Tibial artery (tissue), 4 donors: ENCODE measurements around the gene BBC3.

Experiments
- DNase-seq, 2 donors: peaks; one replicate each; pipeline ENCODE4 v3.0.0-alpha.2; 2019
- H3K27ac ChIP-seq, 2 donors: fragments of 200-600 bp; sonication (generic) in 1 of 2; 1 replicate in 1 of 2; 2 replicates in 1 of 2; pipeline ENCODE4 v1.5.1; 2018 to 2019; ENCODE audit warnings: mild to moderate bottlenecking in 1 of 2
- H3K27me3 ChIP-seq, 2 donors: fragments of 200-600 bp; sonication (generic) in 1 of 2; one replicate each; pipeline versions ENCODE4 v1.5.1 to v1.6.0; 2016 to 2019
- H3K36me3 ChIP-seq, 3 donors: fragments of 200-600 bp; sonication (generic) in 2 of 3; one replicate each; pipeline ENCODE4 v1.5.1; 2016 to 2019; ENCODE audit warnings: mild to moderate bottlenecking in 2 of 3
- H3K4me1 ChIP-seq, 4 donors: fragments of 200-600 bp; sonication (generic) in 2 of 4; 1 replicate in 3 of 4; 2 replicates in 1 of 4; pipeline ENCODE4 v1.5.1; 2016 to 2019
- H3K4me3 ChIP-seq, 2 donors: fragments of 200-600 bp; sonication (generic) in 1 of 2; 1 replicate in 1 of 2; 2 replicates in 1 of 2; pipeline ENCODE4 v1.5.1; 2018 to 2019; ENCODE audit warnings: mild to moderate bottlenecking in 2 of 2
- H3K9me3 ChIP-seq, 3 donors: fragments of 200-600 bp; sonication (generic) in 1 of 3; one replicate each; pipeline ENCODE4 v1.5.1; 2016 to 2019
- CTCF ChIP-seq, 2 experiments: fragments of 200-600 bp in 1 of 2; fragments of 450-650 bp in 1 of 2; IDR thresholded peaks; one replicate each; pipeline ENCODE4 v1.5.1; 2017 to 2019; ENCODE audit warnings: antibody characterized with exemption in 2 of 2, mild to moderate bottlenecking in 1 of 2, moderate library complexity in 1 of 2
- intact Hi-C: fragments of 100-400 bp; cut with DNase I; formaldehyde crosslinking; loops from one replicate; pipeline ENCODE4 v1.15.0; 2023; ENCODE audit warnings: low total_unique reads

The BBC3 gene

GRCh38 chr19:47227352-47228167 is 3.4 kb downstream of the BBC3 start:
- peaks cover 0 to 14% (median 11%) of the 10 kb centered on the region in 3 donors for H3K36me3 ChIP-seq
- peak; percentile 93 to 96 for DNase-seq
- intact Hi-C loops, result no loop called here
- H3K27ac ChIP-seq, result peak overlapping the region; percentile 93 to 99
- H3K9me3 ChIP-seq, result no peaks in the 10 kb centered on the region
- no peak for TF ChIP-seq CTCF (IDR thresholded peaks at IDR 0.05)
- H3K27me3 ChIP-seq, result no peaks in the 10 kb centered on the region
- H3K4me3 ChIP-seq, result peak overlapping the region; percentile 82 to 91
- peaks cover 0 to 52% (median 40%) of the 10 kb centered on the region in 4 donors for H3K4me1 ChIP-seq

DNA sequence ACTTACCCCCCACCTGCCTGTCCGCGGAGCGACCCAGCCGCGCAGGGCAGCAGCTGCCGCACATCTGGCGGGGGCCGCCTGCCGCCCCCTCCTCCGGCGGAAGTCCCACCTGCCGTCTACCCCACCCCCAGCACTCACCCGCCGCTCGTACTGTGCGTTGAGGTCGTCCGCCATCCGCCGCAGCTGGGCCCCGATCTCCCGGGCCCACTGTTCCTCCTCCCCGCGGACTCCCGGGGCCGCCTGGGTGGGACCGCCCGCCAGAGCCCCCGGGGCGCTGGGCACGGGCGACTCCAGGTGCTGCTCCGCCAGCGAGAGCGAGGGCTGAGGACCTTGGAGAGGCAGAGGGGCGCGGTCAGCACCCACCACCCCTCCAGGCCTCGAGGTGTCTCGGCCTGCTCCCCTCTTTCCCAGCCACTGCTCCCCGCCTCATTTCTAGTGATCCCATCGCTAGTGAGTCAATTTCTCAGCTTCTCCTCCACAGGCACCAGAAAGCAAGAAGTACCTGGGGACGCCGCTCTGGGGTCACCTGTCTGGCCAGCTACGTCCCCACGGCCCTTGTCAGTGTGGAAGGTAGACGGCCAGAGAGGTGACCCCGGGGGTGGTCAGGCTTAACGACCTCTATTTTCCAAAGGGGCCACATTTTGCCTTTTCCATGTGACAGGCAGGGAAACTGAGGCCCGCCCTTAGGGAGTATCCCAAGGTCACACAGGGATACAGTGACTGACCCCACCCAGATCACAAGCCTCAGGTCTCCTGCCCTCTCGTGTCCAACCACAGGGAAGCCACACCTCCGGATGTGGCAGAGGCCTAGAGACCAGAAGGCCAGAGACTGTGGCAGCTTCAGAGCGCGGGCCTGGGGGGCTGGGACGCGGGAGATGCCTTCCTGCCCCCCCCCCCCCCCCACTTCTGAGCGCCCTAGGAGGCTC is 4.3 kb downstream of the BBC3 start:
- intact Hi-C loops, result no loop called here
- Histone ChIP-seq H3K27ac (peak overlapping the region; percentile 93 to 99), H3K4me3 (peak overlapping the region; percentile 82 to 91), H3K36me3 (peaks cover 7 to 23% (median 19%) of the 10 kb centered on the region in 3 donors), H3K9me3 (no peaks in the 10 kb centered on the region), H3K27me3 (no peaks in the 10 kb centered on the region), H3K4me1 (peaks cover 0 to 49% (median 32%) of the 10 kb centered on the region in 4 donors)
- TF ChIP-seq CTCF (IDR thresholded peaks at IDR 0.05), result peak in 1 of 2 experiments; percentile 4
- peak; percentile 91 to 93 for DNase-seq

DNA sequence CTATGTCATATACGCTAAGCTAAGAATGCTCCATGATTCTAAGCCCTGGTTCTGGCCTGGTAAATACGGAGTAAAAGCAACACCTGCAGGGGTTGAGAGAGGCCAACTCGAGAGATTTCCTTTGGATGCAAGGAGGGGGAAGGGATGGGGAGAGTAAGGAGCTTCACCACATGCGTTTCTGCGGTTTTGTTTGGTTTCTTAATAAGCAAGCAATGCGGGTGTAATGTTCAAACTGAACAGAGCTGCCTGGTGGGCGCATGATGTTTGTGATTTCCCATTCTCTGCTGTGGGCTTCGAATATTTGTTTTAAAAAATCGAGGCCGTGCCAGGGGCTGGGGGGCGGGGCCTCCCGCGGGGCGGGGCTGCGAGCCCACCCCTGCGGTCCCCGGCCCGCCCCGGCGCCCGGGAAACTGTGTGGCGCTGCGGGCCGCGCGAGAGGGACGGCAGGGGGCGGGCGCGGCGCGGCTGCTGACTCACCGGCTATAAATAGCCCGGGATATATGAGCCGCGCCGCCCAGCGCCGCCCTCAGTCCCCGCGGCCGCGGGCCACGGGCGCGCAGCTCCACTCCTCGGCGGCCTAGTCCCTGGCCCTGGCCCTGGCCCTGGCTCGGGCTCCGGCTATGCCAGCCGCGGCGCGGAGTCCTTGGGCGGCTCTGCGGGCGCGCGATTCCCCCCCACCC is 5.1 kb downstream of the BBC3 start:
- peak; percentile 19 to 55 for TF ChIP-seq CTCF (IDR thresholded peaks at IDR 0.05)
- peak; percentile 74 to 93 for DNase-seq
- H3K27ac ChIP-seq, result peak overlapping the region; percentile 93 to 99
- H3K4me1 ChIP-seq, result peaks cover 0 to 44% (median 28%) of the 10 kb centered on the region in 4 donors
- intact Hi-C loops, result no loop called here
- H3K4me3 ChIP-seq, result peak overlapping the region; percentile 82 to 91
- no peaks in the 10 kb centered on the region for H3K27me3 ChIP-seq
- peaks cover 15 to 31% (median 27%) of the 10 kb centered on the region in 3 donors for H3K36me3 ChIP-seq
- no peaks in the 10 kb centered on the region for H3K9me3 ChIP-seq

DNA sequence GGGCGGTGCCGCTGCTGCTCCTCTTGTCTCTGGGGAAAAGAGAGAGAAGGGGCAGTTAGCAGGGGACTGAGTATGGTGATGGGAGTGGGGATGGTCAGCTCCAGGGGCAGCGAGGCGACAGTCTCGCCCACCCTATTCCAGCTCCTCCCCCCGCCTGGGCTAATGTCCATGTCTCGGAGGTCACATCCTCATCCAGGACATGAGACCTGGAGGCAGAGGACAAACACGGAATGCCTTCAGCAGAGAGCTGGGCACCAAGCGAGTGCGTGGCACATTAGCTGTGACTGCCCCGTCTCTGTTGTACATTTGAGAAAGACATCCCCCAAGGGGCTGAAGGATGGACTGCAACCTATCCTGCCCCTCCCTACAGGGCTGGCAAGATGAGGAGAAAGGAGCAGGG is 9.1 kb downstream of the BBC3 start:
- no peak overlapping the region for H3K27ac ChIP-seq
- intact Hi-C loops, result no loop called here
- H3K4me3 ChIP-seq, result no peak overlapping the region

More for the DNA sequence above, 9.1 kb downstream of the BBC3 start:
- no peaks in the 10 kb centered on the region for H3K9me3 ChIP-seq
- H3K4me1 ChIP-seq, result peaks cover 0 to 13% (median 6%) of the 10 kb centered on the region in 4 donors
- no peaks in the 10 kb centered on the region for H3K27me3 ChIP-seq
- no peak for TF ChIP-seq CTCF (IDR thresholded peaks at IDR 0.05)
- peaks cover 24 to 43% (median 38%) of the 10 kb centered on the region in 3 donors for H3K36me3 ChIP-seq
- DNase-seq, result no peak
